ENCODE measurements around the gene RPL18.

GRCh38 chr19:48638831-48639381 is 19.9 kb upstream of the RPL18 start:
- TF ChIP-seq EZH2 (IDR thresholded peaks at IDR 0.05; ENCODE audit: insufficient read depth, poor library complexity, severe bottlenecking), result no peak
- no peak for TF ChIP-seq EZH2phosphoT487 (IDR thresholded peaks at IDR 0.05; ENCODE audit: insufficient read depth, low read depth)
